GM12864 (cell line): ENCODE data around the gene TDRD7.

Experiments used
- DNase-seq: peaks from one replicate; pipeline ENCODE4 v3.0.0-alpha.2; 2011; ENCODE audit warnings: low read depth
- H3K4me3 ChIP-seq: 2 replicates; pipeline ENCODE4 v1.5.1; 2011; ENCODE audit warnings: mild to moderate bottlenecking, low read depth, low read length, control low read depth
- TF ChIP-seq, protein P1 (sequence below): IDR thresholded peaks from 2 replicates; pipeline ENCODE4 v1.5.1; 2011; ENCODE audit warnings: low read depth, mild to moderate bottlenecking, moderate library complexity, low read length, control low read depth, inconsistent platforms; ENCODE audit errors: missing control alignments

The TDRD7 gene

GRCh38 chr9:97366889-97367288 is 45.0 kb upstream of the TDRD7 start:
- H3K4me3 ChIP-seq, result no peak overlapping the region
- TF ChIP-seq, protein P1, sequence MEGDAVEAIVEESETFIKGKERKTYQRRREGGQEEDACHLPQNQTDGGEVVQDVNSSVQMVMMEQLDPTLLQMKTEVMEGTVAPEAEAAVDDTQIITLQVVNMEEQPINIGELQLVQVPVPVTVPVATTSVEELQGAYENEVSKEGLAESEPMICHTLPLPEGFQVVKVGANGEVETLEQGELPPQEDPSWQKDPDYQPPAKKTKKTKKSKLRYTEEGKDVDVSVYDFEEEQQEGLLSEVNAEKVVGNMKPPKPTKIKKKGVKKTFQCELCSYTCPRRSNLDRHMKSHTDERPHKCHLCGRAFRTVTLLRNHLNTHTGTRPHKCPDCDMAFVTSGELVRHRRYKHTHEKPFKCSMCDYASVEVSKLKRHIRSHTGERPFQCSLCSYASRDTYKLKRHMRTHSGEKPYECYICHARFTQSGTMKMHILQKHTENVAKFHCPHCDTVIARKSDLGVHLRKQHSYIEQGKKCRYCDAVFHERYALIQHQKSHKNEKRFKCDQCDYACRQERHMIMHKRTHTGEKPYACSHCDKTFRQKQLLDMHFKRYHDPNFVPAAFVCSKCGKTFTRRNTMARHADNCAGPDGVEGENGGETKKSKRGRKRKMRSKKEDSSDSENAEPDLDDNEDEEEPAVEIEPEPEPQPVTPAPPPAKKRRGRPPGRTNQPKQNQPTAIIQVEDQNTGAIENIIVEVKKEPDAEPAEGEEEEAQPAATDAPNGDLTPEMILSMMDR, result no peak
- DNase-seq, result no peak

- H3K4me3 ChIP-seq, result no peak overlapping the region
- DNase-seq, result no peak
- TF ChIP-seq, protein P1, result no peak
Observed at GRCh38 chr9:97367729-97368128, 44.2 kb upstream of the TDRD7 start.

DNA sequence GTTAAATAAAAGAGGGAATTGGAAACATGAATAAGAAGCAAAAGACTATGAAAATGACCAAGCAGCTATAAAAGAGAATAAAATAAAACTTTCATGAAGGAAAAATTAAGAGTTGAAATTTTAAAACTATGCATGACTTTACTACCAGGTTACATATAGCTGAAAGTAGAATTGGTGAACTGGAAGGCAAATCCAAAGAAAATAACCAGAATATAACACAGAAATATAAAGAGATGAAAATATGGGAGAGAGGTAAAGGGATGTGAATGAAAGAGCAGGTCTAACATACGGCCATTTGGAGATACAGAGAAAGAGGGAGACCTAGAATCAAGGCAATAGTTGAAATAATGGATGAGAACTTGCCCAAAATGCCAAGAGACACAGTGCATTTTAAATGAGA is 42.9 kb upstream of the TDRD7 start:
- TF ChIP-seq, protein P1, result no peak
- no peak overlapping the region for H3K4me3 ChIP-seq
- no peak for DNase-seq

GRCh38 chr9:97372580-97372979 is 39.3 kb upstream of the TDRD7 start:
- TF ChIP-seq, protein P1, result no peak
- H3K4me3 ChIP-seq, result no peak overlapping the region
- no peak for DNase-seq

GRCh38 chr9:97373331-97373730 is 38.6 kb upstream of the TDRD7 start:
- H3K4me3 ChIP-seq, result no peak overlapping the region
- TF ChIP-seq, protein P1, result no peak
- DNase-seq, result no peak

DNA sequence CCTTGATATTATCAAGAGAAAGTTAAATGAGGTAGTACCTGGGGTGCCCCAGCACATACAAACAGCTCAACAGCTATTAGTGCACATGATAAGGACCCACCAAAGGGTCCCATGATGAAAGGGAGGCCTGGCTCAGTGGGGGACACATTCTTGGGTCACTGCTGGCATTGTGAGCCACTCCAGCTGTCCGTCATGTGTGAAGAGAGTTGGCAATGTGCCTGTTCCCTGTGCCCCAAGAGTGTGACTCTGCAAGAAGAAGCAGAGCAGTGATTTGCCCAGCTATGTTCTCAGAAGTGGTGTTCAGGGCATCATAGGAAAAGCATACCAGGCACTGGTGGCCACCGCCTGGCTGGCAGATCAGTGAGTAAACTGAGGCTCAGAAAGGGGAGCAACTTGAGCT is 37.1 kb upstream of the TDRD7 start:
- TF ChIP-seq, protein P1, result no peak
- DNase-seq, result no peak

GRCh38 chr9:97376902-97377301 is 35.0 kb upstream of the TDRD7 start:
- TF ChIP-seq, protein P1, result no peak
- H3K4me3 ChIP-seq, result no peak overlapping the region
- no peak for DNase-seq

More for the DNA sequence above, 37.1 kb upstream of the TDRD7 start:
- H3K4me3 ChIP-seq, result no peak overlapping the region
